Measurements from ENCODE around the gene MCC.

MCC gene

GRCh38 chr5:113347572-113347971, 140.7 kb downstream of the MCC start:
- Histone ChIP-seq H3K4me3 (replicated peaks; ENCODE audit: low read depth, low read length) (no peak overlapping the region), H3K36me3 (ENCODE audit: control insufficient read depth, insufficient read depth, low read length) (no peaks in the 10 kb centered on the region), H3K27me3 (replicated peaks; ENCODE audit: control insufficient read depth, insufficient read depth, low read length) (no peaks in the 10 kb centered on the region; the same call in 1 of the 2 replicates)
- TF ChIP-seq, protein P1, sequence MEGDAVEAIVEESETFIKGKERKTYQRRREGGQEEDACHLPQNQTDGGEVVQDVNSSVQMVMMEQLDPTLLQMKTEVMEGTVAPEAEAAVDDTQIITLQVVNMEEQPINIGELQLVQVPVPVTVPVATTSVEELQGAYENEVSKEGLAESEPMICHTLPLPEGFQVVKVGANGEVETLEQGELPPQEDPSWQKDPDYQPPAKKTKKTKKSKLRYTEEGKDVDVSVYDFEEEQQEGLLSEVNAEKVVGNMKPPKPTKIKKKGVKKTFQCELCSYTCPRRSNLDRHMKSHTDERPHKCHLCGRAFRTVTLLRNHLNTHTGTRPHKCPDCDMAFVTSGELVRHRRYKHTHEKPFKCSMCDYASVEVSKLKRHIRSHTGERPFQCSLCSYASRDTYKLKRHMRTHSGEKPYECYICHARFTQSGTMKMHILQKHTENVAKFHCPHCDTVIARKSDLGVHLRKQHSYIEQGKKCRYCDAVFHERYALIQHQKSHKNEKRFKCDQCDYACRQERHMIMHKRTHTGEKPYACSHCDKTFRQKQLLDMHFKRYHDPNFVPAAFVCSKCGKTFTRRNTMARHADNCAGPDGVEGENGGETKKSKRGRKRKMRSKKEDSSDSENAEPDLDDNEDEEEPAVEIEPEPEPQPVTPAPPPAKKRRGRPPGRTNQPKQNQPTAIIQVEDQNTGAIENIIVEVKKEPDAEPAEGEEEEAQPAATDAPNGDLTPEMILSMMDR (IDR thresholded peaks at IDR 0.05; ENCODE audit: insufficient read depth, low read length, poor library complexity, severe bottlenecking): no peak
- DNase-seq (ENCODE audit: extremely low read depth, insufficient read length): no peak

GRCh38 chr5:113344973-113345940, 143.0 kb downstream of the MCC start:
- no peak for DNase-seq (ENCODE audit: extremely low read depth, insufficient read length)
- TF ChIP-seq, protein P1 (IDR thresholded peaks at IDR 0.05; ENCODE audit: insufficient read depth, low read length, poor library complexity, severe bottlenecking): no peak
- no peak overlapping the region for H3K4me3 ChIP-seq (replicated peaks; ENCODE audit: low read depth, low read length)
- no peaks in the 10 kb centered on the region for H3K36me3 ChIP-seq (ENCODE audit: control insufficient read depth, insufficient read depth, low read length)
- no peaks in the 10 kb centered on the region; the same call in 1 of the 2 replicates for H3K27me3 ChIP-seq (replicated peaks; ENCODE audit: control insufficient read depth, insufficient read depth, low read length)

GRCh38 chr5:113343343-113343742, 144.9 kb downstream of the MCC start:
- no peak for DNase-seq (ENCODE audit: extremely low read depth, insufficient read length)
- TF ChIP-seq, protein P1 (IDR thresholded peaks at IDR 0.05; ENCODE audit: insufficient read depth, low read length, poor library complexity, severe bottlenecking): no peak
- H3K36me3 ChIP-seq (ENCODE audit: control insufficient read depth, insufficient read depth, low read length): no peaks in the 10 kb centered on the region
- no peak overlapping the region for H3K4me3 ChIP-seq (replicated peaks; ENCODE audit: low read depth, low read length)
- no peaks in the 10 kb centered on the region; the same call in 1 of the 2 replicates for H3K27me3 ChIP-seq (replicated peaks; ENCODE audit: control insufficient read depth, insufficient read depth, low read length)

DNA sequence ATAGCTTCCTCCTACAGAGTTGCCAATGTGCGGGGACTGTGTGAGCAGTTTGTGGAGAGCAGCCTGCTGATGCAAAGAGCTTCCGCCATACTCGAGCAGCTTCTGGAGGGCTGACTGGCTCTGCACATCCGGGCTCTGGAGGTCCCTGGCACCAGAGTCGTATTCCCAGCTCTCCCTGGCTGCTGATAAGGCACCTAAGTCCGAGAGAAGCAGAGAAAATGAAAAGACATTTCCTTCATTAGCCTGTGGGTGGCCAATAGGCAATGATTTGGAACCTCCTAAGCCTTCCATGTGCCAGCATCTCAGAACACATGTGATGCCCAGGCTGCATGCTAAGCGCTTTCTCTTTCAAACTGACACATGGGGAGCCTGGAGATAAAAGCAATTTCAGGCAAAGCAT, 147.7 kb downstream of the MCC start:
- no peak for DNase-seq (ENCODE audit: extremely low read depth, insufficient read length)
- H3K36me3 ChIP-seq (ENCODE audit: control insufficient read depth, insufficient read depth, low read length): no peaks in the 10 kb centered on the region
- TF ChIP-seq, protein P1 (IDR thresholded peaks at IDR 0.05; ENCODE audit: insufficient read depth, low read length, poor library complexity, severe bottlenecking): no peak
- H3K27me3 ChIP-seq (replicated peaks; ENCODE audit: control insufficient read depth, insufficient read depth, low read length): no peaks in the 10 kb centered on the region; the same call in 1 of the 2 replicates
- no peak overlapping the region for H3K4me3 ChIP-seq (replicated peaks; ENCODE audit: low read depth, low read length)

- H3K4me3 ChIP-seq (replicated peaks; ENCODE audit: low read depth, low read length): no peak overlapping the region
- no peaks in the 10 kb centered on the region for H3K36me3 ChIP-seq (ENCODE audit: control insufficient read depth, insufficient read depth, low read length)
- no peak for DNase-seq (ENCODE audit: extremely low read depth, insufficient read length)
- H3K27me3 ChIP-seq (replicated peaks; ENCODE audit: control insufficient read depth, insufficient read depth, low read length): no peaks in the 10 kb centered on the region; the same call in 1 of the 2 replicates
- TF ChIP-seq, protein P1 (IDR thresholded peaks at IDR 0.05; ENCODE audit: insufficient read depth, low read length, poor library complexity, severe bottlenecking): no peak
These were observed 149.6 kb downstream of the MCC start for GRCh38 chr5:113338628-113339027.

All from GM06990 (cell line).